Small intestine (tissue), 7 donors: ENCODE data around the gene GALNT13. TPM values are rescaled to one million over a fixed set of nuclear protein-coding genes. Genes with fewer than 3 reads are reported as not detected.

ENCODE experiments used
- DNase-seq, 2 donors: peaks; one replicate each; pipeline versions ENCODE4 v3.0.0 to v3.0.0-alpha.2; 2013
- FAIRE-seq: peaks from 2 replicates; lab custom pipeline; 2012; peaks lifted over from hg19 to GRCh38; lab: Jason Lieb, UNC
- H3K27ac ChIP-seq, 3 donors: one replicate each; pipeline ENCODE4 v1.5.1; 2013; ENCODE audit warnings: low read length in 2 of 3, mild to moderate bottlenecking in 2 of 3, control low read depth in 1 of 3, inconsistent platforms in 1 of 3, low read depth in 1 of 3, moderate library complexity in 1 of 3
- H3K27me3 ChIP-seq, 3 donors: one replicate each; pipeline ENCODE4 v1.6.1; 2013; ENCODE audit warnings: low read length in 3 of 3, inconsistent platforms in 1 of 3; ENCODE audit not compliant: control insufficient read depth in 3 of 3, insufficient read depth in 3 of 3
- H3K36me3 ChIP-seq, 3 donors: one replicate each; pipeline ENCODE4 v1.6.1; 2013; ENCODE audit warnings: low read length in 3 of 3, inconsistent platforms in 1 of 3, low read depth in 1 of 3, mild to moderate bottlenecking in 1 of 3, moderate library complexity in 1 of 3; ENCODE audit not compliant: control insufficient read depth in 3 of 3, insufficient read depth in 2 of 3
- H3K4me1 ChIP-seq, 3 donors: one replicate each; pipeline ENCODE4 v1.6.1; 2013; ENCODE audit warnings: low read length in 2 of 3, inconsistent platforms in 1 of 3, low read depth in 1 of 3, mild to moderate bottlenecking in 1 of 3, moderate library complexity in 1 of 3; ENCODE audit not compliant: control insufficient read depth in 3 of 3, insufficient read depth in 2 of 3
- H3K4me3 ChIP-seq, 3 donors: one replicate each; pipeline ENCODE4 v1.5.1; 2013; ENCODE audit warnings: low read length in 3 of 3, control low read depth in 1 of 3, inconsistent platforms in 1 of 3, low read depth in 1 of 3, mild to moderate bottlenecking in 1 of 3, moderate library complexity in 1 of 3
- H3K9me3 ChIP-seq, 2 donors: one replicate each; pipeline ENCODE4 v1.6.1; 2013; ENCODE audit warnings: low read depth in 1 of 2, low read length in 1 of 2; ENCODE audit not compliant: control insufficient read depth in 2 of 2, insufficient read depth in 1 of 2
- WGBS, 3 donors: extraction: QIAGEN DNeasy Blood & Tissue Kit; methylation state at CpG; one replicate each; pipeline ENCODE4 v1.1.7; 2013; 5-methylcytosine and 5-hydroxymethylcytosine counted together
- polyA plus RNA-seq, 4 donors: library from polyadenylated mRNA; stranded (reverse) in 3 of 4; unstranded in 1 of 4; fragments of 200-250 nt in 3 of 4; fragments of 120-200 nt in 1 of 4; gene quantifications; one replicate each; pipeline versions ENCODE4 v1.2.1 to v1.2.3, GENCODE V29; 2013
- donor health status: healthy with polysubstance abuse.
- donor health status: control.
- donor health status: control.
- donor health status: Bipolar disorder and iron deficiency.
- donor health status: healthy.

GALNT13 gene
- polyA plus RNA-seq, 4 donors, result 0.21 to 4.7 TPM; not detected in 2

DNA sequence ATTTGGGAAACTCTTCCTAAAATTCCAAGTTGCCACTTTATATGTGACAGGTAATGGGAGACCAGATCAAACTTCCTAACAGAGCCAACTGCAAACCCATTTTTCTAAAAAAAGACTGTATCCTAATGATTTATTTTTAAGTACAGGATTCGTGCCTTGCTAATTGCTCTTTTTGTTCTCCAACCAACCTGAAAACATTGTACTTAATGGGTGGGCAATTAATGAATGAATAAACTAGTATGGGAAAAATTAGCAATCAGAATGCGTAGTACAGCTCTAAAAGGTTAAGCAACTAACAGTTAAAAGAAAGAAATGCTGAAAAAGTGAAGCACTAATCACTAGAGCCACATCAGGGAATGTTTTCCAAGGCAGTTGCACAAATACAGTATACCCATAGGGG, 609.6 kb downstream of the GALNT13 start:
- Histone ChIP-seq H3K4me1 (peaks cover 0 to 13% (median 0%) of the 10 kb centered on the region in 3 donors), H3K27ac (no peak overlapping the region), H3K36me3 (no peaks in the 10 kb centered on the region), H3K27me3 (no peaks in the 10 kb centered on the region), H3K9me3 (no peaks in the 10 kb centered on the region), H3K4me3 (no peak overlapping the region)
- DNase-seq, result no peak
- WGBS, 3 donors, result 77 to 82% (median 81%) methylated on average over 2 of the region's 2 CpGs
- FAIRE-seq, result no peak

DNA sequence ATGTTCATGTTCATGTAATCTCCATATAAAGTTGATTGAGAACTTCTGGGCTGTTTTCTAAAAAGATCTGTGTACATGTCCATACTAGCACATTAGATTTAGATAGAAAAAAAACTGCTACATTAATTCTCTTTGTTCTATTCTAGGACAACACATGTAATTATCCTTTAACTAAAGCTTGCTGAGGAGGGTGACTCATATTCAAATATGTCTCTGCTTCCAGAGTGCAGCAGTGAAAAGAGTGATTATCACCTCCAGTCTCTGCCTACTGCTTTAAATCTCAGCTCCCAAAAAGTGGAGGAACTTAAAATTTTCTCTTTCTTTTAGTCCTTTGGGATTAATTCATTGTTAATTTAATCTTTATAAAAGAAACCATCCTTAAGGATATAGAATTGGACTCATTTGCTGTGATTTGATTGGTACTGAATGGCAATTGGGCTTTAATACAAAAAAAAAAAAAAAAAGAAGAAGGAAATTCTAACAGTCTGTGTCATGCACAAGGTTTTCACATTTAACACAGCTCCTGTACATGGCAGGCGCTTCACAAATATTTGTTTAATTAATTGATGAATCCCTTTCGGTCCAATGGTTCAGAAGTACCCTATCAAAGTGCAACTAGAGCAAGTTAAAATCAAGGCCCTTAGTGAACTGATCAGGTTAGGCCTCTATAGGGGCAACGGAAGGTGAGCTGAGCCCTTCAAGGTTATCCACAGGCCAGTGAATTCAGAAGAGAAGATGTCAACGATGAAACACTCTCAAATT, 612.8 kb downstream of the GALNT13 start:
- no peak overlapping the region for H3K4me3 ChIP-seq
- DNase-seq (peak; percentile 18 to 35), FAIRE-seq (no peak)
- H3K27me3 ChIP-seq, result no peaks in the 10 kb centered on the region
- H3K9me3 ChIP-seq, result no peaks in the 10 kb centered on the region
- peak overlapping the region in 1 of 3 donors; percentile 32 for H3K27ac ChIP-seq
- peaks cover 0 to 19% (median 0%) of the 10 kb centered on the region in 3 donors for H3K4me1 ChIP-seq
- 14 to 65% (median 37%) methylated on average over 4 of the region's 4 CpGs for WGBS, 3 donors
- no peaks in the 10 kb centered on the region for H3K36me3 ChIP-seq

DNA sequence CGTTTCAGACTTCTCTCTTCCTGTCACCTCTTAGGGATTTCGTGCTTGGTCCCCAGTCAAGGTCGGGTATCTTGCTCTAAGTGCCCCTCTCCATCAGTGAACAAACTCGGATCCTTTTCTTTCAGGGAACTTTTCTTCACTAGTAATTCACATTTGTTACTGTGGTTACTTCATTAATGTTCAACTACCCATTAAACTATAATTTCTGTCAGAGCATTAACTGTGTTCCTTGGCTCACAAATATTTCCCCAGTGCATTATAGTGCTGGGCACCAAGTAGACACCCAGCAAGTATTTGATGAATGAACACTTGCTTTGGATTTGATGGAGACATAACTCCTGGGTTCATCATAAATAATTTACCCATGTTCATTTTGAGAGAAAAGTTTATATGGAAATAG, 617.1 kb downstream of the GALNT13 start:
- H3K4me1 ChIP-seq, result peaks cover 0 to 26% (median 0%) of the 10 kb centered on the region in 3 donors
- no peaks in the 10 kb centered on the region for H3K27me3 ChIP-seq
- H3K9me3 ChIP-seq, result no peaks in the 10 kb centered on the region
- DNase-seq, result no peak
- 73 to 76% (median 74%) methylated on average over 4 of the region's 4 CpGs for WGBS, 3 donors
- H3K4me3 ChIP-seq, result no peak overlapping the region
- peak overlapping the region in 1 of 3 donors; percentile 42 for H3K27ac ChIP-seq
- no peaks in the 10 kb centered on the region for H3K36me3 ChIP-seq
- FAIRE-seq, result no peak

DNA sequence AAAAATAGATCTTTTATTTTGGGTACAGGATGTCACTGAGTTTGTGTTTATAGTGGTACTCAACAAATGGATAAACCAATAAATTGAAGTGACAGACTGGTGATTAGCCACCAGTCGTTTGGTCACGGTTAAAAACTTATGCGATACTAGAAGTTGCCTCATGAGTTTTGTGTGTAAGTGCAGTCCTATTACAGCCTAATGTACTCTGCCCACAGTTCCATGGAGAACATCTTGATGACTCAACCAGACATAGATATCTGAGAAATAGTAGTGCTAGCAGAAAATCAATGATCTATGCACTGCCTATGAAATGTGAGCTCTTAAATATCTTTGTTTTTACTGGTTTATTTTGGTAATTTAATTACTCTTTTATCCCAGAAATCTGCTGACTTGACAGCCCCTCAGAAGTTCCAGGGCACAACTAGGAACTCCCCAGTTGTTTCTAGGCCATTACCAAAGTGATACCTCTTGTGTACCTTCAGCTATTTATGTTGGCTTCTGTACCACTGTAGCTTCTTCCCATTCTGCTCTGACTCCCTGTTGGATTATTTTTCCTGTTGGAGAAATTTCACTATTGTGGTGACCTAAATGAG, 617.6 kb downstream of the GALNT13 start:
- 87 to 90% (median 89%) methylated on average over 3 of the region's 3 CpGs for WGBS, 3 donors
- H3K27ac ChIP-seq, result peak overlapping the region in 1 of 3 donors; percentile 60
- H3K4me1 ChIP-seq, result peaks cover 0 to 22% (median 0%) of the 10 kb centered on the region in 3 donors

DNA sequence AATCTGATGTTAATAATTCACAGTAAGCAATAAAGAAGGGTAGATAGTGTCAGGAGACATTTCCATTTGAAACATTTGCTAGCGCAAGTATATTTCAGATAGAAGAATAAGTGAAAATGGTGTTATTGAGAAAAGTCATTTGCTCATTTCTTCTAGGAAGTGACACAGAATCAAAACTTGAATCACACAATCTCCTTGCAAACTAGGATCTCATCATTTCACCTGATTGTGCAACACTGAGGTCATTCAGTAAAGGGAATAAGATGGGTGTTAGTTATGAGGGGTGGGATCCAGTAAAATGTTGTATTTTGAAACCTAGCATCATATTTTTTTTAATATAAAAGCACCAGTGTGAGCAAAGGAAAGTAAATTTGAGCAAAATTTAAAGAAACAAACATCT, 618.8 kb downstream of the GALNT13 start:
- peak overlapping the region in 1 of 3 donors; percentile 60 for H3K27ac ChIP-seq
- no peak overlapping the region for H3K4me3 ChIP-seq
- peaks cover 0 to 19% (median 0%) of the 10 kb centered on the region in 3 donors for H3K4me1 ChIP-seq
- no peak for FAIRE-seq
- no peaks in the 10 kb centered on the region for H3K36me3 ChIP-seq
- DNase-seq, result peak in 1 of 2 donors; percentile 61
- no peaks in the 10 kb centered on the region for H3K27me3 ChIP-seq
- no peaks in the 10 kb centered on the region for H3K9me3 ChIP-seq
- 37 to 77% (median 67%) methylated on average over 1 of the region's 1 CpG for WGBS, 3 donors

More for the DNA sequence above, 617.6 kb downstream of the GALNT13 start:
- Histone ChIP-seq H3K36me3 (no peaks in the 10 kb centered on the region), H3K27me3 (no peaks in the 10 kb centered on the region), H3K4me3 (no peak overlapping the region), H3K9me3 (no peaks in the 10 kb centered on the region)
- FAIRE-seq (no peak), DNase-seq (peak; percentile 20 to 59)

DNA sequence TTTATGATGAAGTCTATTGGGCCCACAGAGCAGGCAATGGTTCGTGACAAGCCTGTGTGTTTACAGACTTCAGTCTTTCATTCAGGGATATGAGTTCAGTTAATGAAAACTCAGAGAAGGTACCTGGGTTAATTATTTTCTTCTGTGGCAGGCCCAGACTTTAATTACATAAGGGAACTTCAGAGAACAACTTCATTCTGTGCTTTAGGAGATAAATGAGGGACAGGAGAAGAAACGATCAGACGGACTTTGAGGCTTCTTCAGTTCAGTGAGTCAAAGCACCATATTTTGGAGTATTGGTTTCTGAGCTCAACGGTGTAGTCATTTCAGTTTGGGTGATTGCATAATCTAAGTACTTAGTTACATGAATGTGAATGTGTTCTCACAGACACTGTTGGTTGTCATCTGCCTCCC, 623.7 kb downstream of the GALNT13 start:
- FAIRE-seq, result no peak

DNA sequence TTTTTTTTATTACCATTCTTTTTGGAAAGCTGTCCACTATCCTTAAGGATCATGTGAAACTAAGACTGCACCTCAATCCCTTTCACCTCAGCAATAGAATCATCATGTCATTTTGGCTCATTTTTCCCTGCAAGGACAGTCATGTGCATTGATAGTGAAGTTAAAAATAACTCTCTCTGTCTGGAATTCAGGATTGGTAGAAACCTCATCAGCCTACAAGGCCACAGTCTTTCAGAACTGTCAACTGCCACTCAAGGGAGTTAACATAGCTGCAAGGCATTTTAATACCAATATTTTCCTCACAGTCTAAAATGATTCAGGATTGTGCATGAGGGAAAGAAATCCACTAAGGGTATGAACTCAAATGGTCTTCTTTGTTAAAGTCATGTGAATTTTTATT, 625.3 kb downstream of the GALNT13 start:
- DNase-seq (no peak), FAIRE-seq (no peak)
- Histone ChIP-seq H3K4me3 (no peak overlapping the region), H3K27me3 (no peaks in the 10 kb centered on the region), H3K27ac (no peak overlapping the region), H3K36me3 (no peaks in the 10 kb centered on the region), H3K4me1 (peaks cover 0 to 7% (median 0%) of the 10 kb centered on the region in 3 donors), H3K9me3 (no peaks in the 10 kb centered on the region)

More for the DNA sequence above, 623.7 kb downstream of the GALNT13 start:
- Histone ChIP-seq H3K4me3 (no peak overlapping the region), H3K9me3 (no peaks in the 10 kb centered on the region), H3K27me3 (no peaks in the 10 kb centered on the region), H3K27ac (peak overlapping the region in 1 of 3 donors; percentile 44), H3K36me3 (no peaks in the 10 kb centered on the region), H3K4me1 (peaks cover 0 to 7% (median 0%) of the 10 kb centered on the region in 3 donors)
- DNase-seq, result peak in 1 of 2 donors; percentile 54
- WGBS, 3 donors, result 27 to 57% (median 49%) methylated on average over 4 of the region's 4 CpGs
